Neural cell (in vitro differentiated cells): Measurements from ENCODE around the gene NFE2L3. TPM values are rescaled to one million over a fixed set of nuclear protein-coding genes. Genes with fewer than 3 reads are reported as not detected.
A peak's percentile ranks its signal among the peaks of the same experiment; 100 is the strongest.

ENCODE experiments used
- H2AFZ ChIP-seq: fragments of 200-600, 300-800 bp; sonication (generic), shearing (Covaris generic); 2 replicates; pipeline ENCODE4 v1.6.0; 2014; ENCODE audit warnings: low read depth, mild to moderate bottlenecking, antibody characterized with exemption, low read length, moderate library complexity
- H3F3A ChIP-seq: fragments of 200-600 bp; shearing (Covaris generic); 2 replicates; pipeline ENCODE4 v1.6.1; 2016; ENCODE audit warnings: mild to moderate bottlenecking, moderate library complexity, mixed read lengths, antibody characterized with exemption, low read length; ENCODE audit not compliant: insufficient read depth, poor library complexity, severe bottlenecking
- H3K27ac ChIP-seq: fragments of 200-600, 300-800 bp; sonication (generic), shearing (Covaris generic); 2 replicates; pipeline ENCODE4 v1.5.1; 2014; ENCODE audit warnings: mild to moderate bottlenecking, low read length, moderate library complexity
- H3K27me3 ChIP-seq: fragments of 300-800, 200-600 bp; sonication (generic), shearing (Covaris generic); 2 replicates; pipeline ENCODE4 v1.6.0; 2014; ENCODE audit warnings: mild to moderate bottlenecking, low read depth, low read length, moderate library complexity; ENCODE audit not compliant: insufficient read depth
- H3K36me3 ChIP-seq: fragments of 300-800, 200-600 bp; sonication (generic), shearing (Covaris generic); 2 replicates; pipeline ENCODE4 v1.5.1; 2014; ENCODE audit warnings: mild to moderate bottlenecking, antibody characterized with exemption, low read length, moderate library complexity; ENCODE audit not compliant: insufficient read depth
- H3K4me2 ChIP-seq: fragments of 300-800, 200-600 bp; sonication (generic), shearing (Covaris generic); 2 replicates; pipeline ENCODE4 v1.6.0; 2014; ENCODE audit warnings: mild to moderate bottlenecking, low read length
- H3K4me3 ChIP-seq: fragments of 300-800, 200-600 bp; sonication (generic), shearing (Covaris generic); 2 replicates; pipeline ENCODE4 v1.5.1; 2014; ENCODE audit warnings: mild to moderate bottlenecking, low read length, moderate library complexity
- H3K79me2 ChIP-seq: fragments of 200-600 bp; shearing (Covaris generic); replicated peaks from 2 replicates; pipeline ENCODE4 v1.6.0; 2014; ENCODE audit warnings: mild to moderate bottlenecking, low read length, moderate library complexity; ENCODE audit not compliant: insufficient read depth
- H3K9ac ChIP-seq: fragments of 300-800, 200-600 bp; sonication (generic), shearing (Covaris generic); 2 replicates; pipeline ENCODE4 v1.6.1; 2016; ENCODE audit warnings: mild to moderate bottlenecking, low read length, mixed read lengths
- H3K9me2 ChIP-seq: fragments of 200-600 bp; shearing (Covaris generic); 2 replicates; pipeline ENCODE4 v1.6.1; 2016; ENCODE audit warnings: mild to moderate bottlenecking, low read length, mixed read lengths; ENCODE audit not compliant: insufficient read depth
- H3K9me3 ChIP-seq: fragments of 200-600, 300-800 bp; sonication (generic), shearing (Covaris generic); 2 replicates; pipeline ENCODE4 v1.6.1; 2016; ENCODE audit warnings: mild to moderate bottlenecking, mixed run types, low read length, moderate library complexity, mixed read lengths
- H4K20me1 ChIP-seq: fragments of 200-600 bp; shearing (Covaris generic); 2 replicates; pipeline ENCODE4 v1.6.1; 2016; ENCODE audit warnings: mild to moderate bottlenecking, mixed run types; ENCODE audit not compliant: insufficient read depth
- EP300 ChIP-seq: fragments of 450-650 bp; conservative IDR thresholded peaks from 2 replicates; pipeline ENCODE4 v1.6.1; 2014; ENCODE audit warnings: antibody characterized with exemption, mild to moderate bottlenecking, moderate library complexity; ENCODE audit not compliant: poor library complexity, severe bottlenecking
- EZH2 ChIP-seq: fragments of 200-600, 300-800 bp; shearing (Covaris generic), sonication (generic); IDR thresholded peaks from 2 replicates; pipeline ENCODE4 v1.6.1; 2014; ENCODE audit warnings: antibody characterized with exemption, low read length, borderline replicate concordance, mild to moderate bottlenecking; ENCODE audit not compliant: insufficient read depth, poor library complexity, severe bottlenecking
- MXI1 ChIP-seq: fragments of 450-650 bp; conservative IDR thresholded peaks from 2 replicates; pipeline ENCODE4 v1.6.1; 2014; ENCODE audit warnings: antibody characterized with exemption, mild to moderate bottlenecking; ENCODE audit not compliant: poor library complexity, severe bottlenecking
- POLR2AphosphoS5 ChIP-seq: IDR thresholded peaks from 2 replicates; pipeline ENCODE4 v1.6.1; 2012
- RAD21 ChIP-seq: fragments of 450-650 bp; conservative IDR thresholded peaks from 2 replicates; pipeline ENCODE4 v1.6.1; 2014; ENCODE audit warnings: antibody characterized with exemption, mild to moderate bottlenecking, moderate library complexity
- SMC3 ChIP-seq: fragments of 450-650 bp; conservative IDR thresholded peaks from 2 replicates; pipeline ENCODE4 v1.6.1; 2014; ENCODE audit warnings: antibody characterized with exemption, mild to moderate bottlenecking, moderate library complexity; ENCODE audit not compliant: poor library complexity
- TAF1 ChIP-seq: IDR thresholded peaks from 2 replicates; pipeline ENCODE4 v1.6.1; 2012; ENCODE audit warnings: low read depth
- polyA plus RNA-seq: library from polyadenylated mRNA; depleted of rRNA; stranded (reverse); fragments of >200 nt; gene quantifications from 2 replicates; pipeline ENCODE4 v1.2.3, GENCODE V29; 2014
- TF ChIP-seq, protein P1 (sequence below): IDR thresholded peaks from 2 replicates; pipeline ENCODE4 v1.6.1; 2012; ENCODE audit warnings: borderline replicate concordance

The NFE2L3 gene
- polyA plus RNA-seq, 1 donor from 2014 or later: 2.9 TPM

GRCh38 chr7:26188206-26188956 is 36.4 kb downstream of the NFE2L3 start:
- peaks cover 22% of the 10 kb centered on the region for H3K79me2 ChIP-seq
- TF ChIP-seq POLR2AphosphoS5: peak; percentile 11
- no peak for TF ChIP-seq TAF1
- TF ChIP-seq RAD21: no peak
- TF ChIP-seq EZH2: no peak
- no peak for TF ChIP-seq EP300
- TF ChIP-seq, protein P1, sequence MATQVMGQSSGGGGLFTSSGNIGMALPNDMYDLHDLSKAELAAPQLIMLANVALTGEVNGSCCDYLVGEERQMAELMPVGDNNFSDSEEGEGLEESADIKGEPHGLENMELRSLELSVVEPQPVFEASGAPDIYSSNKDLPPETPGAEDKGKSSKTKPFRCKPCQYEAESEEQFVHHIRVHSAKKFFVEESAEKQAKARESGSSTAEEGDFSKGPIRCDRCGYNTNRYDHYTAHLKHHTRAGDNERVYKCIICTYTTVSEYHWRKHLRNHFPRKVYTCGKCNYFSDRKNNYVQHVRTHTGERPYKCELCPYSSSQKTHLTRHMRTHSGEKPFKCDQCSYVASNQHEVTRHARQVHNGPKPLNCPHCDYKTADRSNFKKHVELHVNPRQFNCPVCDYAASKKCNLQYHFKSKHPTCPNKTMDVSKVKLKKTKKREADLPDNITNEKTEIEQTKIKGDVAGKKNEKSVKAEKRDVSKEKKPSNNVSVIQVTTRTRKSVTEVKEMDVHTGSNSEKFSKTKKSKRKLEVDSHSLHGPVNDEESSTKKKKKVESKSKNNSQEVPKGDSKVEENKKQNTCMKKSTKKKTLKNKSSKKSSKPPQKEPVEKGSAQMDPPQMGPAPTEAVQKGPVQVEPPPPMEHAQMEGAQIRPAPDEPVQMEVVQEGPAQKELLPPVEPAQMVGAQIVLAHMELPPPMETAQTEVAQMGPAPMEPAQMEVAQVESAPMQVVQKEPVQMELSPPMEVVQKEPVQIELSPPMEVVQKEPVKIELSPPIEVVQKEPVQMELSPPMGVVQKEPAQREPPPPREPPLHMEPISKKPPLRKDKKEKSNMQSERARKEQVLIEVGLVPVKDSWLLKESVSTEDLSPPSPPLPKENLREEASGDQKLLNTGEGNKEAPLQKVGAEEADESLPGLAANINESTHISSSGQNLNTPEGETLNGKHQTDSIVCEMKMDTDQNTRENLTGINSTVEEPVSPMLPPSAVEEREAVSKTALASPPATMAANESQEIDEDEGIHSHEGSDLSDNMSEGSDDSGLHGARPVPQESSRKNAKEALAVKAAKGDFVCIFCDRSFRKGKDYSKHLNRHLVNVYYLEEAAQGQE: no peak
- TF ChIP-seq MXI1: no peak
- no peak for TF ChIP-seq SMC3
- H2AFZ ChIP-seq: no peak overlapping the region
- H3F3A ChIP-seq: no peaks in the 10 kb centered on the region
- H3K36me3 ChIP-seq: peaks cover 39% of the 10 kb centered on the region
- H3K9me3 ChIP-seq: no peaks in the 10 kb centered on the region
- H3K4me2 ChIP-seq: no peak overlapping the region
- H3K27ac ChIP-seq: no peak overlapping the region
- peaks cover 16% of the 10 kb centered on the region for H4K20me1 ChIP-seq
- H3K4me3 ChIP-seq: no peak overlapping the region
- no peaks in the 10 kb centered on the region for H3K27me3 ChIP-seq
- H3K9me2 ChIP-seq: peaks cover 3% of the 10 kb centered on the region
- no peak overlapping the region for H3K9ac ChIP-seq

DNA sequence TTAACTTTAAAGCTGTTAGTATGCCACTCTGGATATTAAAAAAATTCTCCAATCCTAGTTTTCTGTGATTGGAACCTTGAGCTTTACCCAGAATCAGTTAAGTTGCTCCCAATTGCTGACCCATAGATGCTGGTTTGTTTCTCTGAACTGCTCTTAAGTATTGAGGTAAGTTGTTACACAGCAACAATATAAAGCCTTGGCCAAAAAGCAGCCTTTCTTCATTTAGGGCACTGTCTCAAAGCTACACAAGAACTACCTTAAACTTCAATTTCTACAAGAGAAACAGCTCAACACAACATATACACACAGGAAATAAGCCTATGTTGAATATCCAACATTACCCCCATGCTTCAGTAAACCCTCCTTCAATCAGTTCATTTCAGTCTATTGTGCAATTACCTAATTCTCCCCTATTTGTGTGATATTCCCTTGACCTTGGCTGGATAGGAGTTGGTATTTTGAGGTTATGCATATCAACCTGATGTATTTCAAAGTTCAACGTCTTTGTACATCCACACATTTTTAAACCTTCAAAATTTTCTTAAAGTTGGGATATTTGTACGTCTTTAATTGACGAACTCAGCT is 37.1 kb downstream of the NFE2L3 start:
- no peak overlapping the region for H3K4me2 ChIP-seq
- no peaks in the 10 kb centered on the region for H3K27me3 ChIP-seq
- H3F3A ChIP-seq: no peaks in the 10 kb centered on the region
- peaks cover 3% of the 10 kb centered on the region for H3K9me2 ChIP-seq
- H3K79me2 ChIP-seq: peaks cover 28% of the 10 kb centered on the region
- H3K27ac ChIP-seq: no peak overlapping the region
- TF ChIP-seq RAD21 (no peak), EP300 (no peak), MXI1 (no peak)
- TF ChIP-seq, protein P1: no peak
- H3K9me3 ChIP-seq: no peaks in the 10 kb centered on the region
- peaks cover 39% of the 10 kb centered on the region for H3K36me3 ChIP-seq
- H3K4me3 ChIP-seq: no peak overlapping the region
- peaks cover 23% of the 10 kb centered on the region for H4K20me1 ChIP-seq
- no peak overlapping the region for H3K9ac ChIP-seq
- H2AFZ ChIP-seq: no peak overlapping the region
